H9 (cell line): ENCODE results near the gene WRAP73. TPM values are rescaled to one million over a fixed set of nuclear protein-coding genes. Genes with fewer than 3 reads are reported as not detected.

Experiments
- DNase-seq: peaks from one replicate; pipeline ENCODE4 v3.0.0-alpha.2; 2017
- H2AFZ ChIP-seq: one replicate; pipeline ENCODE4 v1.6.1; 2013; ENCODE audit warnings: mild to moderate bottlenecking, low read length, control low read depth, moderate library complexity
- H2AK5ac ChIP-seq: 2 replicates; pipeline ENCODE4 v1.6.1; 2013; ENCODE audit warnings: low read length, control low read depth, mixed read lengths; ENCODE audit not compliant: insufficient read length
- H2BK120ac ChIP-seq: one replicate; pipeline ENCODE4 v1.6.1; 2013; ENCODE audit warnings: low read depth, mild to moderate bottlenecking, low read length, control low read depth, inconsistent platforms; ENCODE audit not compliant: poor library complexity, severe bottlenecking
- H2BK12ac ChIP-seq: 2 replicates; pipeline ENCODE4 v1.6.1; 2013; ENCODE audit warnings: low read length, control low read depth, mixed read lengths, low read depth; ENCODE audit not compliant: insufficient read length
- H2BK15ac ChIP-seq: 2 replicates; pipeline ENCODE4 v1.6.1; 2013; ENCODE audit warnings: low read depth, low read length, control low read depth
- H2BK20ac ChIP-seq: one replicate; pipeline ENCODE4 v1.6.1; 2013; ENCODE audit warnings: low read depth, mild to moderate bottlenecking, low read length, control low read depth, inconsistent platforms; ENCODE audit not compliant: poor library complexity, severe bottlenecking
- H2BK5ac ChIP-seq: 2 replicates; pipeline ENCODE4 v1.6.1; 2013; ENCODE audit warnings: low read length, control low read depth, mixed read lengths; ENCODE audit not compliant: insufficient read length
- H3K14ac ChIP-seq: 2 replicates; pipeline ENCODE4 v1.6.1; 2013; ENCODE audit warnings: low read length, control low read depth; ENCODE audit not compliant: insufficient read depth
- H3K18ac ChIP-seq: 2 replicates; pipeline ENCODE4 v1.6.1; 2013; ENCODE audit warnings: low read depth, mild to moderate bottlenecking, mixed read lengths, low read length, control low read depth; ENCODE audit not compliant: insufficient read length
- H3K23ac ChIP-seq: 2 replicates; pipeline ENCODE4 v1.6.1; 2013; ENCODE audit warnings: low read length, control low read depth, mixed read lengths, low read depth; ENCODE audit not compliant: insufficient read length
- H3K23me2 ChIP-seq: 2 replicates; pipeline ENCODE4 v1.6.1; 2013; ENCODE audit warnings: low read depth, mild to moderate bottlenecking, mixed read lengths, low read length, control low read depth; ENCODE audit not compliant: insufficient read length, poor library complexity, severe bottlenecking
- H3K27ac ChIP-seq: 2 replicates; pipeline ENCODE4 v1.5.1; 2013; ENCODE audit warnings: low read length, control low read depth, mixed read lengths, low read depth; ENCODE audit not compliant: insufficient read length
- H3K27me3 ChIP-seq: 2 replicates; pipeline ENCODE4 v1.6.1; 2013; ENCODE audit warnings: low read length, control low read depth, inconsistent platforms; ENCODE audit not compliant: insufficient read depth
- H3K4ac ChIP-seq: 2 replicates; pipeline ENCODE4 v1.6.1; 2013; ENCODE audit warnings: low read depth, mild to moderate bottlenecking, control low read depth, inconsistent platforms, low read length, moderate library complexity
- H3K4me1 ChIP-seq: 2 replicates; pipeline ENCODE4 v1.6.1; 2013; ENCODE audit warnings: low read length, control low read depth, inconsistent platforms; ENCODE audit not compliant: insufficient read depth
- H3K4me2 ChIP-seq: 2 replicates; pipeline ENCODE4 v1.6.1; 2013; ENCODE audit warnings: low read length, control low read depth, mixed read lengths; ENCODE audit not compliant: insufficient read length, insufficient read depth
- H3K56ac ChIP-seq: 2 replicates; pipeline ENCODE4 v1.6.1; 2013; ENCODE audit warnings: low read depth, mild to moderate bottlenecking, mixed read lengths, low read length, control low read depth; ENCODE audit not compliant: insufficient read length
- H3K79me1 ChIP-seq: 2 replicates; pipeline ENCODE4 v1.6.1; 2013; ENCODE audit warnings: low read depth, mild to moderate bottlenecking, moderate library complexity, low read length, control low read depth, inconsistent platforms; ENCODE audit not compliant: insufficient read depth, poor library complexity, severe bottlenecking
- H3K79me2 ChIP-seq: 2 replicates; pipeline ENCODE4 v1.6.1; 2013; ENCODE audit warnings: low read length, control low read depth, inconsistent platforms; ENCODE audit not compliant: insufficient read depth
- H3K9ac ChIP-seq: 2 replicates; pipeline ENCODE4 v1.6.1; 2013; ENCODE audit warnings: low read length, control low read depth, mixed read lengths; ENCODE audit not compliant: insufficient read length; ENCODE audit errors: extremely low read depth
- H3K9me3 ChIP-seq: one replicate; pipeline ENCODE4 v1.6.1; 2013; ENCODE audit warnings: low read depth, low read length, inconsistent platforms; ENCODE audit not compliant: control insufficient read depth
- H3T11ph ChIP-seq: one replicate; pipeline ENCODE4 v1.6.1; 2013; ENCODE audit warnings: mild to moderate bottlenecking, low read length, control low read depth, inconsistent platforms
- H4K20me1 ChIP-seq: one replicate; pipeline ENCODE4 v1.6.1; 2013; ENCODE audit not compliant: control insufficient read depth, insufficient read length, insufficient read depth
- H4K5ac ChIP-seq: 2 replicates; pipeline ENCODE4 v1.6.1; 2013; ENCODE audit warnings: low read depth, mild to moderate bottlenecking, mixed read lengths, low read length, control low read depth; ENCODE audit not compliant: insufficient read length
- H4K8ac ChIP-seq: replicated peaks from 2 replicates; pipeline ENCODE4 v1.6.1; 2013; ENCODE audit warnings: low read length, control low read depth, mixed read lengths, low read depth; ENCODE audit not compliant: insufficient read length
- H4K91ac ChIP-seq: 2 replicates; pipeline ENCODE4 v1.6.1; 2013; ENCODE audit warnings: low read depth, mild to moderate bottlenecking, moderate library complexity, mixed read lengths, low read length, control low read depth; ENCODE audit not compliant: insufficient read length
- H3K27ac Mint-ChIP-seq, 3 experiments: 2 replicates in 2 of 3; 3 replicates in 1 of 3; pipeline ENCODE4 v1.8.0; 2020 to 2021; ENCODE audit warnings: mixed read lengths in 3 of 3, mild to moderate bottlenecking in 1 of 3, moderate library complexity in 1 of 3
- H3K27me3 Mint-ChIP-seq: 2 replicates; pipeline ENCODE4 v1.8.0; 2021; ENCODE audit warnings: low read depth, mild to moderate bottlenecking, moderate library complexity, mixed read lengths
- H3K36me3 Mint-ChIP-seq, 3 experiments: 2 replicates in 2 of 3; 3 replicates in 1 of 3; pipeline ENCODE4 v1.8.0; 2020 to 2021; ENCODE audit warnings: low read depth in 3 of 3, mixed read lengths in 3 of 3; ENCODE audit not compliant: insufficient read depth in 1 of 3
- H3K4me1 Mint-ChIP-seq, 2 experiments: 2 replicates each; pipeline ENCODE4 v1.8.0; 2020; ENCODE audit warnings: mixed read lengths in 2 of 2
- H3K4me3 Mint-ChIP-seq, 2 experiments: 2 replicates in 1 of 2; 3 replicates in 1 of 2; pipeline ENCODE4 v1.8.0; 2020 to 2021; ENCODE audit warnings: mild to moderate bottlenecking in 2 of 2, mixed read lengths in 2 of 2, moderate library complexity in 1 of 2
- H3K9me3 Mint-ChIP-seq, 2 experiments: 2 replicates in 1 of 2; 3 replicates in 1 of 2; pipeline ENCODE4 v1.8.0; 2020; ENCODE audit warnings: mild to moderate bottlenecking in 2 of 2, mixed read lengths in 2 of 2, moderate library complexity in 1 of 2
- CTCF ChIP-seq: fragments of 200-600 bp; sonication (generic); conservative IDR thresholded peaks from 3 replicates; pipeline ENCODE4 v1.8.0; 2021; ENCODE audit warnings: antibody characterized with exemption, mild to moderate bottlenecking
- WGBS: extraction: QIAGEN DNeasy Blood & Tissue Kit; methylation state at CpG from one replicate; pipeline ENCODE4 v1.1.7; 2013; ENCODE audit warnings: missing lambda C conversion rate, low lambda C conversion rate, mixed read lengths; ENCODE audit not compliant: insufficient read length; ENCODE audit errors: extremely low coverage; 5-methylcytosine and 5-hydroxymethylcytosine counted together
- total RNA-seq: library from RNA; stranded (reverse); gene quantifications from 2 replicates; pipeline ENCODE4 v1.2.1, GENCODE V29; 2021

The WRAP73 gene
- total RNA-seq, 1 experiment from 2014 or later, result 28.4 TPM

- H3K23ac ChIP-seq, result no peak overlapping the region
- no peak overlapping the region for H3K4me2 ChIP-seq
- no peak overlapping the region for H3K56ac ChIP-seq
- peaks cover 6% of the 10 kb centered on the region for H3K9me3 ChIP-seq
- H3K14ac ChIP-seq, result no peak overlapping the region
- H2BK20ac ChIP-seq, result no peak overlapping the region
- Mint-ChIP-seq H3K4me1 (peaks cover 3 to 26% of the 10 kb centered on the region in 2 experiments; a peak in 2 of 4 replicates), H3K4me3 (no peak overlapping the region), H3K9me3 (peaks cover 0 to 2% of the 10 kb centered on the region in 2 experiments; a peak in 2 of 5 replicates), H3K36me3 (peaks cover 3 to 5% (median 4%) of the 10 kb centered on the region in 3 experiments; a peak in 3 of 7 replicates), H3K27ac (no peak overlapping the region), H3K27me3 (no peaks in the 10 kb centered on the region)
- no peak overlapping the region for H2BK5ac ChIP-seq
- H3K9ac ChIP-seq, result no peak overlapping the region
- WGBS, result no CpG with 5 or more reads among the region's 5 CpGs
- H2BK12ac ChIP-seq, result no peak overlapping the region
- H2BK120ac ChIP-seq, result no peak overlapping the region
- H3K23me2 ChIP-seq, result no peaks in the 10 kb centered on the region
- no peak overlapping the region for H3K27ac ChIP-seq
- H3T11ph ChIP-seq, result no peak overlapping the region
- no peak overlapping the region for H4K91ac ChIP-seq
- H4K8ac ChIP-seq, result no peak overlapping the region
- no peak overlapping the region for H3K4ac ChIP-seq
- H2BK15ac ChIP-seq, result no peak overlapping the region
- H3K18ac ChIP-seq, result no peak overlapping the region
- H4K20me1 ChIP-seq, result no peaks in the 10 kb centered on the region
- no peak overlapping the region for H2AK5ac ChIP-seq
- TF ChIP-seq CTCF, result no peak; the same call in 2 of the 3 replicates
- no peaks in the 10 kb centered on the region for H3K4me1 ChIP-seq
- no peaks in the 10 kb centered on the region for H3K79me2 ChIP-seq
- H3K27me3 ChIP-seq, result no peaks in the 10 kb centered on the region
- no peak overlapping the region for H2AFZ ChIP-seq
- no peak overlapping the region for H4K5ac ChIP-seq
- DNase-seq, result no peak
- H3K79me1 ChIP-seq, result no peaks in the 10 kb centered on the region
Measured at GRCh38 chr1:3588395-3588794, 61.5 kb downstream of the WRAP73 start.
